ENCODE measurements around the gene FAN1.

DNA sequence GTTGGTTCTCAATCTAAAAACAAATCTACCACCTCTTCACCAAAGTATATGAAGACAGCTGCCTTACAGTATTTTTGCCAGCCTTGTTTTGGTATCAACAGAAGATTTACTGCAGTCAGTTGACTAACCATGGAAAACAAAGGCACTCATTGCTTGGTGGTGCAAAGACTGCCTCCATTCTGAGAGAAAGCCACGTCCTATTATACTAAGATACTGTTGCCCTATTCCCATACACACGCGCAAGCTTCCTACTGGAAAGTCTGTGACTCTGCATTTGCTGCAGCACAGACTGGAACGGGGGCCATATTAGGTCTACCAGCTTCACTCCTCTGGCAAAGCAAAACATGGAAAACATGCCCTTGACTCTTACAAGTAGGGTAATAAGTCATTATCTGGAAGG lies 69.7 kb downstream of the FAN1 start:
- TF ChIP-seq POLR2AphosphoS5 (IDR thresholded peaks at IDR 0.05; ENCODE audit: low read depth, low read length) (no peak), POLR2A (IDR thresholded peaks at IDR 0.05; ENCODE audit: low read depth, low read length) (no peak), TAF1 (IDR thresholded peaks at IDR 0.05; ENCODE audit: borderline replicate concordance, low read depth, low read length) (no peak)

Measured in GM12892 (cell line).